ENCODE results near the gene GPHA2.
"Not testable (repeated sequence)": the region's sequence is repeated elsewhere in the genome, so short reads cannot be mapped to it uniquely, and the experiment has no call there.

Gene GPHA2
- total RNA-seq = 0 reads per million in 3 donors

- no peak within 1 kb of the TSS for H3K27ac ChIP-seq (ENCODE audit: insufficient read depth, low read length, poor library complexity, severe bottlenecking)
- H3K27me3 ChIP-seq (replicated peaks; ENCODE audit: control insufficient read depth, insufficient read depth, low read length, poor library complexity, severe bottlenecking) = no peaks in the 10 kb centered on the region
- H3K36me3 ChIP-seq (ENCODE audit: control insufficient read depth, insufficient read depth, low read length) = peaks cover 17% of the 10 kb centered on the region
- H3K9me3 ChIP-seq (ENCODE audit: control insufficient read depth, low read length) = no peaks in the 10 kb centered on the region
- H3K4me1 ChIP-seq (ENCODE audit: control insufficient read depth, insufficient read depth, low read length, poor library complexity, severe bottlenecking) = no peaks in the 10 kb centered on the region
- no peak within 1 kb of the TSS for H3K4me3 ChIP-seq (ENCODE audit: insufficient read depth, low read depth, low read length, poor library complexity, severe bottlenecking)
- no peak for DNase-seq
Observed at GRCh38 chr11:64935359-64936081, at the start of gene GPHA2. GPHA2 (minus strand) TSS chr11:64935893; CDS start chr11:64935460, 433 bp downstream.

GRCh38 chr11:64983339-64983738 lies 47.6 kb upstream of the GPHA2 start:
- H3K36me3 ChIP-seq (ENCODE audit: control insufficient read depth, insufficient read depth, low read length); H3K4me3 ChIP-seq (ENCODE audit: insufficient read depth, low read depth, low read length, poor library complexity, severe bottlenecking); H3K27me3 ChIP-seq (replicated peaks; ENCODE audit: control insufficient read depth, insufficient read depth, low read length, poor library complexity, severe bottlenecking); DNase-seq; H3K27ac ChIP-seq (ENCODE audit: insufficient read depth, low read length, poor library complexity, severe bottlenecking); H3K4me1 ChIP-seq (ENCODE audit: control insufficient read depth, insufficient read depth, low read length, poor library complexity, severe bottlenecking); H3K9me3 ChIP-seq (ENCODE audit: control insufficient read depth, low read length): not testable (repeated sequence)

- Histone ChIP-seq H3K27ac (ENCODE audit: insufficient read depth, low read length, poor library complexity, severe bottlenecking) (no peak overlapping the region), H3K27me3 (replicated peaks; ENCODE audit: control insufficient read depth, insufficient read depth, low read length, poor library complexity, severe bottlenecking) (no peaks in the 10 kb centered on the region), H3K36me3 (ENCODE audit: control insufficient read depth, insufficient read depth, low read length) (no peaks in the 10 kb centered on the region), H3K4me3 (ENCODE audit: insufficient read depth, low read depth, low read length, poor library complexity, severe bottlenecking) (no peak overlapping the region), H3K9me3 (ENCODE audit: control insufficient read depth, low read length) (no peaks in the 10 kb centered on the region), H3K4me1 (ENCODE audit: control insufficient read depth, insufficient read depth, low read length, poor library complexity, severe bottlenecking) (peaks cover 7% of the 10 kb centered on the region)
- no peak for DNase-seq
Observed at GRCh38 chr11:64976651-64977050, 41.0 kb upstream of the GPHA2 start.

- no peak overlapping the region for H3K27ac ChIP-seq (ENCODE audit: insufficient read depth, low read length, poor library complexity, severe bottlenecking)
- DNase-seq = no peak
Observed at GRCh38 chr11:64974124-64974523, 38.4 kb upstream of the GPHA2 start.

GRCh38 chr11:64971421-64972233 lies 35.9 kb upstream of the GPHA2 start, which contains the start of gene MAJIN:
MAJIN (minus strand) TSS chr11:64972108; CDS start chr11:64959405, 12,703 bp downstream.
- DNase-seq = peak; percentile 73 to 86 (median 79)
- Histone ChIP-seq H3K4me1 (ENCODE audit: control insufficient read depth, insufficient read depth, low read length, poor library complexity, severe bottlenecking) (peaks cover 10% of the 10 kb centered on the region), H3K9me3 (ENCODE audit: control insufficient read depth, low read length) (no peaks in the 10 kb centered on the region), H3K27me3 (replicated peaks; ENCODE audit: control insufficient read depth, insufficient read depth, low read length, poor library complexity, severe bottlenecking) (no peaks in the 10 kb centered on the region), H3K36me3 (ENCODE audit: control insufficient read depth, insufficient read depth, low read length) (no peaks in the 10 kb centered on the region), H3K27ac (ENCODE audit: insufficient read depth, low read length, poor library complexity, severe bottlenecking) (peak within 1 kb of the TSS; percentile 59), H3K4me3 (ENCODE audit: insufficient read depth, low read depth, low read length, poor library complexity, severe bottlenecking) (peak within 1 kb of the TSS; percentile 35)

More at GRCh38 chr11:64974124-64974523, 38.4 kb upstream of the GPHA2 start:
- Histone ChIP-seq H3K4me3 (ENCODE audit: insufficient read depth, low read depth, low read length, poor library complexity, severe bottlenecking) (no peak overlapping the region), H3K4me1 (ENCODE audit: control insufficient read depth, insufficient read depth, low read length, poor library complexity, severe bottlenecking) (peaks cover 10% of the 10 kb centered on the region), H3K27me3 (replicated peaks; ENCODE audit: control insufficient read depth, insufficient read depth, low read length, poor library complexity, severe bottlenecking) (no peaks in the 10 kb centered on the region), H3K36me3 (ENCODE audit: control insufficient read depth, insufficient read depth, low read length) (no peaks in the 10 kb centered on the region), H3K9me3 (ENCODE audit: control insufficient read depth, low read length) (no peaks in the 10 kb centered on the region)

GRCh38 chr11:64970731-64971151 lies 35.0 kb upstream of the GPHA2 start:
- no peak for DNase-seq

GRCh38 chr11:64969209-64969608 lies 33.5 kb upstream of the GPHA2 start:
- H3K27me3 ChIP-seq (replicated peaks; ENCODE audit: control insufficient read depth, insufficient read depth, low read length, poor library complexity, severe bottlenecking) = no peaks in the 10 kb centered on the region
- H3K9me3 ChIP-seq (ENCODE audit: control insufficient read depth, low read length) = no peaks in the 10 kb centered on the region
- peaks cover 10% of the 10 kb centered on the region for H3K4me1 ChIP-seq (ENCODE audit: control insufficient read depth, insufficient read depth, low read length, poor library complexity, severe bottlenecking)
- H3K4me3 ChIP-seq (ENCODE audit: insufficient read depth, low read depth, low read length, poor library complexity, severe bottlenecking) = no peak overlapping the region
- no peaks in the 10 kb centered on the region for H3K36me3 ChIP-seq (ENCODE audit: control insufficient read depth, insufficient read depth, low read length)
- no peak overlapping the region for H3K27ac ChIP-seq (ENCODE audit: insufficient read depth, low read length, poor library complexity, severe bottlenecking)
- no peak for DNase-seq

More at GRCh38 chr11:64970731-64971151, 35.0 kb upstream of the GPHA2 start:
- H3K27ac ChIP-seq (ENCODE audit: insufficient read depth, low read length, poor library complexity, severe bottlenecking) = no peak overlapping the region
- H3K4me3 ChIP-seq (ENCODE audit: insufficient read depth, low read depth, low read length, poor library complexity, severe bottlenecking) = no peak overlapping the region
- peaks cover 10% of the 10 kb centered on the region for H3K4me1 ChIP-seq (ENCODE audit: control insufficient read depth, insufficient read depth, low read length, poor library complexity, severe bottlenecking)
- no peaks in the 10 kb centered on the region for H3K9me3 ChIP-seq (ENCODE audit: control insufficient read depth, low read length)
- H3K36me3 ChIP-seq (ENCODE audit: control insufficient read depth, insufficient read depth, low read length) = no peaks in the 10 kb centered on the region
- H3K27me3 ChIP-seq (replicated peaks; ENCODE audit: control insufficient read depth, insufficient read depth, low read length, poor library complexity, severe bottlenecking) = no peaks in the 10 kb centered on the region

- Histone ChIP-seq H3K27me3 (replicated peaks; ENCODE audit: control insufficient read depth, insufficient read depth, low read length, poor library complexity, severe bottlenecking) (no peaks in the 10 kb centered on the region), H3K4me3 (ENCODE audit: insufficient read depth, low read depth, low read length, poor library complexity, severe bottlenecking) (no peak overlapping the region), H3K9me3 (ENCODE audit: control insufficient read depth, low read length) (no peaks in the 10 kb centered on the region), H3K27ac (ENCODE audit: insufficient read depth, low read length, poor library complexity, severe bottlenecking) (no peak overlapping the region), H3K4me1 (ENCODE audit: control insufficient read depth, insufficient read depth, low read length, poor library complexity, severe bottlenecking) (peaks cover 10% of the 10 kb centered on the region), H3K36me3 (ENCODE audit: control insufficient read depth, insufficient read depth, low read length) (no peaks in the 10 kb centered on the region)
- no peak for DNase-seq
Observed at GRCh38 chr11:64967375-64967774, 31.7 kb upstream of the GPHA2 start.

GRCh38 chr11:64963072-64963631 lies 27.5 kb upstream of the GPHA2 start:
- Histone ChIP-seq H3K27me3 (replicated peaks; ENCODE audit: control insufficient read depth, insufficient read depth, low read length, poor library complexity, severe bottlenecking) (no peaks in the 10 kb centered on the region), H3K4me3 (ENCODE audit: insufficient read depth, low read depth, low read length, poor library complexity, severe bottlenecking) (no peak overlapping the region), H3K27ac (ENCODE audit: insufficient read depth, low read length, poor library complexity, severe bottlenecking) (no peak overlapping the region), H3K9me3 (ENCODE audit: control insufficient read depth, low read length) (no peaks in the 10 kb centered on the region), H3K4me1 (ENCODE audit: control insufficient read depth, insufficient read depth, low read length, poor library complexity, severe bottlenecking) (no peaks in the 10 kb centered on the region), H3K36me3 (ENCODE audit: control insufficient read depth, insufficient read depth, low read length) (no peaks in the 10 kb centered on the region)
- DNase-seq = no peak

All from effector memory CD4-positive, alpha-beta T cell (primary cell).